Measurements from ENCODE around the gene SPATA33.
"Not testable (repeated sequence)": the region's sequence is repeated elsewhere in the genome, so short reads cannot be mapped to it uniquely, and the experiment has no call there.

Gene SPATA33

GRCh38 chr16:89693931-89694783 lies 36.5 kb downstream of the SPATA33 start:
- no peak for DNase-seq (ENCODE audit: low read depth, low spot score)

DNA sequence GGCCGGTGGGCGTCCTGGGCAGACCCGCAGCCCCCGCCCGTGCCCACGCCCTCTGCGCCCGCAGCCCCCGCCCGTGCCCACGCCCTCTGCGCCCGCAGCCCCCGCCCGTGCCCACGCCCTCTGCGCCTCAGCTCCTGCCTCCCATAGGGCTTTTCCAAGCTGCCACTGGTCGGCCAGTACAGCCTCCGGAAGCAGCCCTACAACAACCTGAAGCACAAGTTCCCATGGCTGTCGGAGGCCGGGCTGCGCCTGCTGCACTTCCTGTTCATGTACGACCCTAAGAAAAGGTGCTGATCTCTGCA lies 37.1 kb downstream of the SPATA33 start:
- not testable (repeated sequence) for DNase-seq (ENCODE audit: low read depth, low spot score)

DNA sequence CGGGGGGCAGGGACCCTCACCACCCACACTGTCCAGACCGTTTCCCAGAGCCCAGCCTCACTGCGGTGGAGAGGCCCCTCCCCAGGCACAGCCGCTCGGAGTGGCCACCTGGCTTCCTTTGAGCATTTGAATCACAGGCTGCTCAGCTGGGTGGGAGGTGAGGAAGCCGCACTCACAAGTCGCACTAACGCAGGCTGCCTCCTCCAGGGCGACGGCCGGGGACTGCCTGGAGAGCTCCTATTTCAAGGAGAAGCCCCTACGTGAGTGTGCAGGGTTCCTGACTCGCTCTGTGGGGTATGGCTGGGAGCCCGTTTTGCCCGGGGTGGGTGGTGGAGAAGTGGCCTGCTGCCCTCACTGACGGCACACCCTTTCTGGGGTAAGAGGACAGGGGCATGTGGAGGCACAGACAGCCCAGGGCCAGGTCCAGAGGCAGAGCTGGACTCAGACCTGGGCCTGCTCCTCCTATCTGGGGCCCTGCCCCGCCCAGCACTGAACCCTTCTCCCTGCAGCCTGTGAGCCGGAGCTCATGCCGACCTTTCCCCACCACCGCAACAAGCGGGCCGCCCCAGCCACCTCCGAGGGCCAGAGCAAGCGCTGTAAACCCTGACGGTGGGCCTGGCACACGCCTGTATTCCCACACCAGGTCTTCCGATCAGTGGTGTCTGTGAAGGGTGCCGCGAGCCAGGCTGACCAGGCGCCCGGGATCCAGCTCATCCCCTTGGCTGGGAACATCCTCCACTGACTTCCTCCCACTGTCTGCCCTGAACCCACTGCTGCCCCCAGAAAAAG lies 37.6 kb downstream of the SPATA33 start:
- no peak for DNase-seq (ENCODE audit: low read depth, low spot score)

- DNase-seq (ENCODE audit: low read depth, low spot score), result no peak
These were observed 38.4 kb downstream of the SPATA33 start for GRCh38 chr16:89695875-89696669.

DNA sequence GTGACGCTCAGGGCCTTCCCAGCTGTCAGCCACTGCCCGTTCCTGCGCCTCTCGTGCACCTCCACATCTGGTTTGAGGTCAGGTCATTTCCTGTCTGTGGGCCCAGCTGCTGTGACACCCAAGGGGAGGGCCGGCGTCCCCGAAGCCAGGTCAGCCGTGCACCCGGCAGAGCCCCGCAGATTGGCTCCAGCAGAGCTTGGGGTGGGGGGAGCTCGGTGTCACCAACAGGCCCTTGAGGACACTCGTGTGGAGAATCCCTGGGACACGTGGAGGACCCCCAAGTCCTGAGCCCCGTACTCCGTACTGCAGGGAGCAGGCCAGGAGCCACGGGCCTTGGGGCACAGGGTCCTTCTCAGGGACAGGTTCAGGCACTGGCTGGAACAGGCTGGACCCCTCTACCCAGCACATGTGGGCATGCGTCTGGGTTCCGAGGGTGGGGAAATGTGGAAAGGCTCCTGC lies 39.1 kb downstream of the SPATA33 start:
- no peak for DNase-seq (ENCODE audit: low read depth, low spot score)

DNA sequence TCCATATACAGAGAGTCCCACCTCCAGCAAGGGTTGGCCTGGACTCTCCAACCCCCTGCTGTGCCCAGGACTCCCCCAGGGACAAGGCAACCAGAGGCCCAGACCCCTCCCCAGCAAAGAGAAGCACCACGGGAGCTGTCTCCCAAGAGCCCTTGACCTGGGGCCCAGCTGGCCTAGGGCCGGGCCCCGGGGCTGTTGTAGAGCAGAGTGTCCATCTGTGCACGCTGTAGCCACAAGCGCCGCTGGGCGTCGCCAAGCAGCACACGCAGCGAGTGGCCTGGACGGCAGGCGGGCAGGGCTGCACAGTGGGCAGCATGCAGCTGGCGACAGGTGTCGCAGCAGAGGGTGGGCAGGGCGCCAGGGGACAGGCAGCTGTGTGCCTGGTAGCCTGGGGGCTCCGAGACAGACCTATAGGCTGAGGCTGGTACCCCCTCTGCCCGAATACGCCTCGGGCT lies 39.6 kb downstream of the SPATA33 start:
- no peak for DNase-seq (ENCODE audit: low read depth, low spot score)

- no peak for DNase-seq (ENCODE audit: low read depth, low spot score)
These were observed 40.1 kb downstream of the SPATA33 start for GRCh38 chr16:89697616-89698331.

DNA sequence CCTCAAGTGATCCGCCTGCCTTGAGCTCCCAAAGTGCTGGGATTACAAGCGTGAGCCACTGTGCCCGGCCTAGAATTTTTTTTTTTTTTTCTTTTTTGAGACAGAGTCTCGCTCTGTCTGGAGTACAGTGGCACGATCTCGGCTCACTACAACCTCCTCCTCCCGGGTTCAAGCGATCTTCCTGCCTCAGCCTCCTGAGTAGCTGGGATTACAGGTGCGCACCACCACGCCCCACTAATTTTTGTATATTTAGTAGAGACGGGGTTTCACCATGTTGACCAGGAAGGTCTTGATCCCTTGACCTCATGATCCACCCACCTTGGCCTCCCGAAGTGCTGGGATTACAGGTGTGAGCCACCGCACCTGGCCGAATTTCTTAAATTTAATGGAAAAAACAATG lies 41.1 kb downstream of the SPATA33 start:
- DNase-seq (ENCODE audit: low read depth, low spot score), result not testable (repeated sequence)

GRCh38 chr16:89699629-89700099 lies 42.0 kb downstream of the SPATA33 start:
- not testable (repeated sequence) for DNase-seq (ENCODE audit: low read depth, low spot score)

GRCh38 chr16:89700100-89700648 lies 42.5 kb downstream of the SPATA33 start:
- peak; percentile 76 for DNase-seq (ENCODE audit: low read depth, low spot score)

DNA sequence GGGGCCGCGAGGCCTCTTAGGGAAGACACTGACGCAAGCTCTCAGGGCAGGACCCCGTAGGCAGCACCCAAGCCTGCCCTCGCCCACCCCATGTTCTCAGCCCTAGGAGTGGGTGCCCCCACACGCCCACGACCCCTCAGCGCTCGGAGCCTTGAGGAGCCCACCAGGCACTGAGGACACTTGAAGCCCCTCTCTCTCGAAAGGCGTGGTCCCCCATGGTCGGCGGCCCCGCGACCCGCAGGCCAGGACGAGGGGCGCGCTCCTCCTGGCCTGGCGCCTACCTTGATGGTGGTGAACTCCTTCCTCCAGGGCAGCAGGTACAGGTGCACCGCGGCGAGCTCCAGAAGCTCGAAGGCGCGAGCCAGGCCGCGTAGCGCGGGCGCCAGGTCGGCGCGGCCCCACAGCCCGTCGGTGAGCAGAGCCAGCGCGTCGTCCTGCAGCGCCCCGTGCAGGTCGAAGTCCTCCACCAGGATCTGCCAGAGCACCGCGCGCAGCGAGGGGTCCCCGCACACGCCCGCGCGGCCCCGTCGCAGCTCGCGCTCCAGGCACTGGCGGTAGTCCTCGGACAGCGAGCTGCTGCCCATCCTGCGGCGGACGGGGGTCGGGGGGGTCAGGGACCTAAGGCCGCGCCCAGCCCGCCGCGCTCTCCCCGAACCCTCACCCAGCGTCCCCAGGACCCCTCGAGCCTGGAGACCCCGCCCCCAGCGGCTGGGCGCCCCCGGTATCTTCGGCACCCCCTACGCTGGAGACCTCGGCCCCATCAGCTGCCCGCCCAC lies 43.2 kb downstream of the SPATA33 start:
- no peak for DNase-seq (ENCODE audit: low read depth, low spot score)

- no peak for DNase-seq (ENCODE audit: low read depth, low spot score)
These were observed 44.1 kb downstream of the SPATA33 start, which contains the start of gene SPATA2L for GRCh38 chr16:89701425-89702406. TSS of gene SPATA2L (minus strand) at chr16:89701705. CDS start at chr16:89701232, 473 bp downstream.

DNA sequence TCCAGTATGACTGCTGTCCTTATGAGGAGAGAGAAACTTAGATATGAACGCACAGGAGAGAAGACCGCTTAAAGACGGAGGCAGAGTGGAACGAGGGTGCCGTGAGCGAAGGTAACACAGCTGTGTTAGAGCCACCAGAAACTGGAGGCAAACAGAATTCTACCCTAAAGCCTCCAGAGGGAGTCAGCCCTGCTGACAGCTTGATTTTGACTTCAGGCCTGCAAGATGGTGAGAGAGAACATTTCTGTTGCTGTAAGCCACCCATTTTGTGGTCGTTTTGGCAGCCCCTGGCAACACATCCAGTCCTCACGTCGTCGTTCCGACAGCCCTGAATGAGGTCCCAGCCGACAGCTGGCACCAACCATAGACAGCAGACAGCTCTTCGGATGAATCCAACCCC lies 46.6 kb downstream of the SPATA33 start:
- no peak for DNase-seq (ENCODE audit: low read depth, low spot score)

DNA sequence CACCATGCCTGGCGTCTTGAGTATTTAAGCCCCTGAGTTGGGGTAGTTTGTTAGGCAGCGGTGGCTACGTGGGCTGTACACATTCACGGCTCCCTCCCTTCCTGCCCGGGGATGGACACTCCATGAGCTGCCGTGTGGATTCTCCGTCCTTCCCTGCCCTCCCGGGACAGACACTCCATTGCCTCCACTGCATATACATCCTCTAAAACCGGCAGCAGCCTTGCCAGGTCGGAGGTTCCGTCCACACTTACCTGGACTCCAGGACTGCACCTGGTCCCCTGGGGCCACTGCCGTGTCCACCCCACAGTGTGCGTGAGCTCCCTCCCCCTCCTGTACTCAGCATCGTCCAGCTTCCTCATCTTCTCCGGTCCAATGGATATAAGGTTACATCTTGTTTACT lies 47.4 kb downstream of the SPATA33 start:
- DNase-seq (ENCODE audit: low read depth, low spot score), result no peak

DNA sequence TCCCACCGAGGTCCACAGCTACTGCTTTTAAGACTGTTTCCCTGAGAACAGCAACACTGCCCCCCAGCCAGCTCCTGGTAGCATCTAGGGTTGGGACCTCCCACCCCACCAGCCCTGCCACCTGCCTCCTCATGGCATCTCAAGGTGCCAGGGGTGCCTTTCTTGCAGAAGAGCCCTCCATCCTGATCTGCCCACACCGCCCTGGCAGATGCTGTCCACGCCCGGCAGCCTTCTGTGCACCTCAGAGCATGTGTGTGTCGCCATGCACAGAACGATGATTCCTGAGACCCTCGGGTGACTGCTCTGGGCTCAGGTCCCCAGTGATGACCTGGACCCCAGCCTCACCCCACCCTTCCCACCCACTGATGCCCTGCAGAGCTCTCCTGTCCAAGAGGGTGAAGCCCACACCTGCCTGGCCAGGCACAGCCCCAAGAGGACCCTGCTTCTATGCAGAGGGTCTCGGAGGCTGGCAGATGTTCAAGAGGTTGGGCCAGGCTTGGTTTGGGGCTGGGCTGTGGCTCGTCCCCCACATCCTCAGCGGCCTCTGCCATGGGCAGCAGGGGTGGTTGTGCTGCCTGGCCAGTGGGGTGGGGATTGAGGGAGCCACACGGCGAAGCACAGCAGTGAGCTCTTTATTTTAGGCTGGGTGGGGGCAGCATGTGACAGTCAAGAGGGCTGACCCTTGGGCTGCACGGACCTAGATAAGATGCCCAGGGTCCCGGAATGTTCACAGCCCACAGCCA lies 49.1 kb downstream of the SPATA33 start:
- DNase-seq (ENCODE audit: low read depth, low spot score), result no peak

GRCh38 chr16:89707695-89708094 lies 50.1 kb downstream of the SPATA33 start:
- DNase-seq (ENCODE audit: low read depth, low spot score), result no peak

DNA sequence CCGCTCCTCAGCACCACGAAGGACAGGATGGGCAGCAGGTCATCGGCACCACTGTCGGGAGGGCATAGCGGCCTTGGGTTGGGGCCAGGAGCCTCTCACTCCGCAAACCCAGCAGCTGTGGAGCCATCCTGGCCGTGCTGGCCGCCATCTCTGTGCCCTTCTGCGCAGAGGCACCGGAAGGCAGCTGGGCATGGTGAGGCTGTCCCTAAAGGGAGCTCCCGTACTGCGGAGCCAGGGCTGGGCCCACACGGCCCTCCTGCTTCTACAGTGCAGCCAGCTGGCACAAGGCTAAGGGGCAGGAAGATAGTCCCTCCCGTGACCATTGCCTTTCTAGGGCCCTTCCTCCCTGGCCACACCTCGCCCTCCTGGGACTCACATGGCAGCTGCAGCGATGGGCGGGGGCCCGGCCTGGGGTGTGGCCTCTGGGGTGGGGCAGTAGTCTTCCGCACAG lies 50.9 kb downstream of the SPATA33 start:
- no peak for DNase-seq (ENCODE audit: low read depth, low spot score)

DNA sequence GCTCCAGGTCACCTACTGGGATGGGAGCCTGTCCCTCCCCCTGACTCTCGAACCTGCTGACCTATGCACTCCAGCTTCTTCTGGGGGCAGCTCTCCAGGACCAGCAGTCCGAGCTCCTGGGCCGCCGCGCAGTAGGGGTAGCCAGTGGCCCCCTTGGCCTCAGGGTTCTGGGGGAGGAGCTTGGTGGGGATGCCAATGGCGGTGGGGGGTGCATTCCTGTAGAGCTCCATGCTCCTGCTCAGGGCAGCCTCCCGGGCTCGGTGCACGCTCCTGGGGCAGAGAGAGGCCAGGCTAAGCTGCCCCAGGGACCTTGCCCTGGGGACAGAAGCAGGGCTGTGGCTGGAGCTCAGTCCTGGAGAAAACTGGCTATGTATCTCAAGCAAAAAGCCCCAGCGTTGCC lies 51.5 kb downstream of the SPATA33 start:
- DNase-seq (ENCODE audit: low read depth, low spot score), result no peak
